Left forelimb (tissue), 1 donor: ENCODE measurements around the gene TUBB2A.
"Not testable (repeated sequence)": the region's sequence is repeated elsewhere in the genome, so short reads cannot be mapped to it uniquely, and the experiment has no call there.

Experiments
- DNase-seq: peaks from one replicate; pipeline ENCODE4 v3.0.0-alpha.2; 2018; ENCODE audit warnings: low spot score

TUBB2A gene

GRCh38 chr6:3152689-3153088 lies 4.7 kb downstream of the TUBB2A start:
- DNase-seq = no peak

- no peak for DNase-seq
Measured at GRCh38 chr6:3151691-3152090, 5.7 kb downstream of the TUBB2A start.

- no peak for DNase-seq
Measured at GRCh38 chr6:3147914-3148757, 9.2 kb downstream of the TUBB2A start.

GRCh38 chr6:3144571-3144970 lies 12.8 kb downstream of the TUBB2A start:
- no peak for DNase-seq

GRCh38 chr6:3143158-3143557 lies 14.2 kb downstream of the TUBB2A start:
- no peak for DNase-seq

- no peak for DNase-seq
Measured at GRCh38 chr6:3142536-3142935, 14.8 kb downstream of the TUBB2A start.

- DNase-seq = no peak
Measured at GRCh38 chr6:3140201-3140600, 17.1 kb downstream of the TUBB2A start.

- no peak for DNase-seq
Measured at GRCh38 chr6:3139090-3139903, 18.0 kb downstream of the TUBB2A start.

GRCh38 chr6:3138341-3138740 lies 19.0 kb downstream of the TUBB2A start:
- DNase-seq = no peak

- DNase-seq = not testable (repeated sequence)
Measured at GRCh38 chr6:3137873-3138272, 19.5 kb downstream of the TUBB2A start.

- no peak for DNase-seq
Measured at GRCh38 chr6:3137057-3137777, 20.1 kb downstream of the TUBB2A start.

GRCh38 chr6:3136292-3137011 lies 20.9 kb downstream of the TUBB2A start:
- DNase-seq = no peak

GRCh38 chr6:3135668-3136291 lies 21.6 kb downstream of the TUBB2A start:
- DNase-seq = no peak

- DNase-seq = no peak
Measured at GRCh38 chr6:3133515-3133914, 23.8 kb downstream of the TUBB2A start.

GRCh38 chr6:3131695-3132094 lies 25.6 kb downstream of the TUBB2A start:
- DNase-seq = no peak

GRCh38 chr6:3128356-3129108 lies 28.8 kb downstream of the TUBB2A start:
- no peak for DNase-seq

GRCh38 chr6:3125815-3126214 lies 31.5 kb downstream of the TUBB2A start:
- DNase-seq = no peak

- no peak for DNase-seq
Measured at GRCh38 chr6:3124667-3125066, 32.7 kb downstream of the TUBB2A start.

- no peak for DNase-seq
Measured at GRCh38 chr6:3122823-3123182, 34.5 kb downstream of the TUBB2A start.

- DNase-seq = no peak
Measured at GRCh38 chr6:3120765-3121089, 36.6 kb downstream of the TUBB2A start.
